Natural killer cell (primary cell): Measurements from ENCODE around the gene PTPRQ. TPM values are rescaled to one million over a fixed set of nuclear protein-coding genes. Genes with fewer than 3 reads are reported as not detected.

Experiments used
- ATAC-seq, 3 donors: fragments of 150-1000 bp in 2 of 3; fragments of 200-7000 bp in 1 of 3; cut with Tn5 transposase; 1 replicate in 1 of 3; 2 replicates in 2 of 3; pipeline ENCODE4 v1.10.0; 2021; ENCODE audit warnings: mild to moderate bottlenecking in 2 of 3, moderate library complexity in 2 of 3
- DNase-seq, 2 donors: peaks; one replicate each; pipeline versions ENCODE4 v3.0.0 to v3.0.0-alpha.2; 2013 to 2021; ENCODE audit warnings: mixed read lengths in 1 of 2
- H3K27ac ChIP-seq: one replicate; pipeline ENCODE4 v1.5.1; 2013; ENCODE audit warnings: mild to moderate bottlenecking, low read length
- H3K27me3 ChIP-seq: one replicate; pipeline ENCODE4 v1.6.1; 2013; ENCODE audit warnings: low read length; ENCODE audit not compliant: control insufficient read depth, insufficient read depth
- H3K36me3 ChIP-seq: one replicate; pipeline ENCODE4 v1.6.1; 2013; ENCODE audit warnings: low read length; ENCODE audit not compliant: control insufficient read depth, insufficient read depth
- H3K4me1 ChIP-seq: one replicate; pipeline ENCODE4 v1.6.1; 2013; ENCODE audit warnings: low read length; ENCODE audit not compliant: control insufficient read depth, insufficient read depth
- H3K4me3 ChIP-seq: one replicate; pipeline ENCODE4 v1.5.1; 2013; ENCODE audit warnings: low read length
- H3K9me3 ChIP-seq: one replicate; pipeline ENCODE4 v1.6.1; 2013; ENCODE audit warnings: low read length; ENCODE audit not compliant: control insufficient read depth, insufficient read depth
- H3K27ac Mint-ChIP-seq, 2 donors: one replicate each; pipeline ENCODE4 v1.8.0; 2022; ENCODE audit warnings: mild to moderate bottlenecking in 2 of 2, mixed read lengths in 2 of 2, moderate library complexity in 1 of 2
- H3K27me3 Mint-ChIP-seq, 2 donors: one replicate each; pipeline ENCODE4 v1.8.0; 2022; ENCODE audit warnings: low read depth in 2 of 2, mixed read lengths in 2 of 2
- H3K36me3 Mint-ChIP-seq: one replicate; pipeline ENCODE4 v1.8.0; 2022; ENCODE audit warnings: mixed read lengths
- H3K4me1 Mint-ChIP-seq, 2 donors: one replicate each; pipeline ENCODE4 v1.8.0; 2022; ENCODE audit warnings: mixed read lengths in 2 of 2
- H3K4me3 Mint-ChIP-seq: one replicate; pipeline ENCODE4 v1.8.0; 2022; ENCODE audit warnings: mild to moderate bottlenecking, moderate library complexity, mixed read lengths
- H3K9me3 Mint-ChIP-seq, 2 donors: one replicate each; pipeline ENCODE4 v1.8.0; 2022; ENCODE audit warnings: mixed read lengths in 2 of 2
- CTCF ChIP-seq: fragments of 200-600 bp; IDR thresholded peaks from one replicate; pipeline ENCODE4 v1.8.0; 2022; ENCODE audit warnings: antibody characterized with exemption
- WGBS: methylation state at CpG from one replicate; pipeline ENCODE4 v1.1.7; 2013; ENCODE audit warnings: missing lambda C conversion rate; ENCODE audit not compliant: insufficient coverage; 5-methylcytosine and 5-hydroxymethylcytosine counted together
- intact Hi-C: fragments of 100-400 bp; cut with micrococcal nuclease; formaldehyde crosslinking; loops from one replicate; pipeline ENCODE4 v1.14.2; 2022
- total RNA-seq, 4 donors: library from RNA; stranded (reverse); fragments of 120-200 nt in 1 of 4; gene quantifications; one replicate each; pipeline versions ENCODE4 v1.2.3 to v1.2.4, GENCODE V29; 2013 to 2022

The PTPRQ gene
- total RNA-seq, 3 donors from 2014 or later (not counting 1 experiment from before 2014, with no cell fraction given): not detected

- Mint-ChIP-seq H3K4me3 (no peak overlapping the region), H3K9me3 (peaks cover 17 to 18% of the 10 kb centered on the region in 2 donors), H3K4me1 (no peaks in the 10 kb centered on the region), H3K36me3 (no peaks in the 10 kb centered on the region), H3K27me3 (no peaks in the 10 kb centered on the region), H3K27ac (no peak overlapping the region)
- Histone ChIP-seq H3K4me3 (no peak overlapping the region), H3K9me3 (no peaks in the 10 kb centered on the region), H3K36me3 (no peaks in the 10 kb centered on the region), H3K27me3 (no peaks in the 10 kb centered on the region), H3K27ac (no peak overlapping the region), H3K4me1 (no peaks in the 10 kb centered on the region)
- DNase-seq (no peak), ATAC-seq (no peak)
- WGBS: 75% methylated on average over 2 of the region's 4 CpGs
- TF ChIP-seq CTCF: no peak
- intact Hi-C loops: no loop called here
Measured at GRCh38 chr12:80590085-80590484, 146.1 kb downstream of the PTPRQ start.

- Mint-ChIP-seq H3K4me1 (no peaks in the 10 kb centered on the region), H3K27ac (no peak overlapping the region), H3K4me3 (no peak overlapping the region), H3K36me3 (no peaks in the 10 kb centered on the region), H3K27me3 (no peaks in the 10 kb centered on the region), H3K9me3 (peaks cover 9 to 10% of the 10 kb centered on the region in 2 donors)
- Histone ChIP-seq H3K4me3 (no peak overlapping the region), H3K27me3 (no peaks in the 10 kb centered on the region), H3K4me1 (no peaks in the 10 kb centered on the region), H3K9me3 (no peaks in the 10 kb centered on the region), H3K27ac (no peak overlapping the region), H3K36me3 (no peaks in the 10 kb centered on the region)
- ATAC-seq: no peak
- 79% methylated on average over 1 of the region's 1 CpG for WGBS
- DNase-seq: no peak
- intact Hi-C loops: no loop called here
- no peak for TF ChIP-seq CTCF
Measured at GRCh38 chr12:80593766-80594165, 149.7 kb downstream of the PTPRQ start.

DNA sequence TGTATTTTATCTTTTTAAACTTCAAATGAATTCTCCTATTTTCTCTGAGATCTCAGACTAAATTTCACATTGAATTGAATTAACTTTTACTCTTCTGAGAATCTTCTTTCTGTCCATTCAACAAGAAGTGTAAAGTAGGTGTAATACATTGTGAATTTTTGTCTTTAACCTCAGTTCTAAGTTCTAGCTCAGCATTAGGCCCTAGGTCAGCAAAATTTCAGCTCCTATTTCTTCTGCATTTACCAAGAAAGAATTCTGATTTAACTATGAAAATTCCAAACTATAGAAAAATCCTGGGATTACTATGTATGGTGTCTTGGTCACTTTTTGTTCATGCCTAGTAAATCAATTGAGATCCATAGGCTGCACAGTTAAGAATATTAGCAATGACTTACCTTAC, 152.5 kb downstream of the PTPRQ start:
- no peaks in the 10 kb centered on the region for H3K36me3 ChIP-seq
- Mint-ChIP-seq H3K27ac (no peak overlapping the region), H3K4me1 (no peaks in the 10 kb centered on the region), H3K4me3 (no peak overlapping the region), H3K9me3 (peaks cover 4 to 5% of the 10 kb centered on the region in 2 donors), H3K36me3 (no peaks in the 10 kb centered on the region), H3K27me3 (no peaks in the 10 kb centered on the region)
- ATAC-seq: no peak
- DNase-seq: no peak
- H3K27ac ChIP-seq: no peak overlapping the region
- H3K9me3 ChIP-seq: no peaks in the 10 kb centered on the region
- intact Hi-C loops: no loop called here
- H3K27me3 ChIP-seq: no peaks in the 10 kb centered on the region
- H3K4me3 ChIP-seq: no peak overlapping the region
- H3K4me1 ChIP-seq: no peaks in the 10 kb centered on the region
- TF ChIP-seq CTCF: no peak

GRCh38 chr12:80598004-80598606, 154.1 kb downstream of the PTPRQ start:
- H3K9me3 ChIP-seq: no peaks in the 10 kb centered on the region
- no peak overlapping the region for H3K4me3 ChIP-seq
- intact Hi-C loops: no loop called here
- H3K27ac Mint-ChIP-seq: no peak overlapping the region
- ATAC-seq (no peak), DNase-seq (no peak)
- H3K4me3 Mint-ChIP-seq: no peak overlapping the region
- no peak overlapping the region for H3K27ac ChIP-seq
- no peaks in the 10 kb centered on the region for H3K4me1 Mint-ChIP-seq
- no peak for TF ChIP-seq CTCF
- no peaks in the 10 kb centered on the region for H3K36me3 ChIP-seq
- 57% methylated on average over 5 of the region's 5 CpGs for WGBS
- H3K9me3 Mint-ChIP-seq: peaks cover 4 to 6% of the 10 kb centered on the region in 2 donors
- no peaks in the 10 kb centered on the region for H3K27me3 ChIP-seq
- H3K4me1 ChIP-seq: no peaks in the 10 kb centered on the region
- H3K36me3 Mint-ChIP-seq: no peaks in the 10 kb centered on the region
- H3K27me3 Mint-ChIP-seq: no peaks in the 10 kb centered on the region
